Activated effector memory CD4-positive, alpha-beta T cell treated with anti-CD3 and anti-CD28 coated beads, Interleukin-2, amount 50 U/mL, for 16 hours (primary cell): Measurements from ENCODE around the gene LCLAT1.
A peak's percentile ranks its signal among the peaks of the same experiment; 100 is the strongest.

ENCODE experiments used
- DNase-seq: peaks from one replicate; pipeline ENCODE4 v3.0.0-alpha.2; 2020

LCLAT1 gene

GRCh38 chr2:30447149-30448045, at the start of gene LCLAT1:
Gene LCLAT1 (plus strand): TSS chr2:30447246. CDS start chr2:30525591, 78,345 bp downstream.
- peak; percentile 95 for DNase-seq

GRCh38 chr2:30398084-30398873, 48.8 kb upstream of the LCLAT1 start:
- no peak for DNase-seq

DNA sequence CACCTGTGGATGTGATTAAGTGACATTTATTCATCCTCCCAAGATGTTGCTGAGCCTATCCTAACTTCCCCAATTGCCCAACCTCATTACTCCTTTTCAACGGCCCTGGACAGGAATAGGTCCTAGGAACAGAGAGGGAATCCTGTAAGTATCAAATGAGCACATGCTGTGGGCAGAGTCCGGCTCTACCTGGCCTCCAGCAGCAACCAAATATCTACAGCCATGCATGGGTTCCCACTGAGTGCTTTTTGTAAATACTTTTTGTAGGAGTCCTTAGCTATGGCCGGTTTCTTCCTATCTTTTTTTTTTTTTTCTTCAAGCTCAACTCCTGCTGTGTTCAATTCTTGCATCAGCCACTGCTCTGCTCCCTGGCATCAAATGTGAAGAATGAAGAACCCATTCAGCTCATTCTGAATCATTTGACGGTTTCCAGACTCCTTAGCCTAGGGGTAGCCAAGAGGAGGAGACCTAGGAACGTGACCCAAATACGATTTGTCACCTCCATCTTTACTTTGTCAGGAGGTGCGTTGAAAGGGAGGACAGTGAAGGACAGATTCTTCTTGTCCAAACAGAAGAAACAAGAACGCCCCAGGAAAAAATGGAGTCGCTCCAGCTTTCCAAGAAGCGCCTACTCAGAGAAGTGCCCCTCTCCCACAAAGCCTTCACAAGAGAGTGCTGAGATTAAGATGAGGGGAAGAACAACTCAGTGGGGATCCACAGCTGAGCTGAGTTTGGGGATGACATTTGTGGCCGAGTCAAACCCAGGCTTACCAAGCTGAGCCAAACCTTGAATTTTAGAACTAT, 46.7 kb upstream of the LCLAT1 start:
- no peak for DNase-seq

GRCh38 chr2:30402441-30403182, 44.4 kb upstream of the LCLAT1 start:
- no peak for DNase-seq

DNA sequence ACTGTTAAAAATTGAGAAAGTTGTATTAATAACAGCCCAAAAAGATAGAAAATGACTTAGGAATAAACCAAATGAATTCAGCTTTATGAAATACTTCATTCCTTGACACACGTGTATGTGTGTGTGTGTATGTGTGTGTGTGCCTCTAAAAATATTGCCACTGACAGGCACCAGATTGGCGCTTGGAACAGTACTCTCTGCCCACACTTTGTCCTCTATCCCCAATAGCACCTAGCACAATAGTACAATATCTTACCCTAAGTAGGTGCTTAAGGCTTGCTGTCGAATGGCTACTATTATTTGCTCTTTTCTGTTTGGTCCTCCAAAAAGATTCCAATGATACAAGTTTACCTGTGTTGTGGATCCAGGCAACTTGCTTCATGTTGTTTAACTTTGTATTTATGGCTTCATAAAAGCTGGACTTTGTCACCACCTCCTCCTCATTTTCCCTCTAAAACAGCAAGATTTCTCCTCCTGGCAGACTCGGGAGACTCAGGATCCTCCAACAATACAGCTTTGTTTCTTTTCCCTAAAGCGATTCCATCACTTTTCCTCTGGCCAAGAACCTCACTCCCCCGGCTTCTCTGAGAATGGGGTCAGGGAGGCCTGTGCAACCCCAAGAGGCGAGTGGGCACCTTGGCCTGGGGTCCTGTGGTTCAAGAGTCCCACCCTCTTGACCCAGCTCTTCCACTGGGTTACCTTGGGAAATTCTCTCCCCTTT, 43.3 kb upstream of the LCLAT1 start:
- no peak for DNase-seq

- DNase-seq = no peak
Observed at GRCh38 chr2:30404319-30405259, 42.5 kb upstream of the LCLAT1 start.

- no peak for DNase-seq
Observed at GRCh38 chr2:30405260-30405605, 41.8 kb upstream of the LCLAT1 start.

GRCh38 chr2:30406853-30407252, 40.2 kb upstream of the LCLAT1 start:
- no peak for DNase-seq

DNA sequence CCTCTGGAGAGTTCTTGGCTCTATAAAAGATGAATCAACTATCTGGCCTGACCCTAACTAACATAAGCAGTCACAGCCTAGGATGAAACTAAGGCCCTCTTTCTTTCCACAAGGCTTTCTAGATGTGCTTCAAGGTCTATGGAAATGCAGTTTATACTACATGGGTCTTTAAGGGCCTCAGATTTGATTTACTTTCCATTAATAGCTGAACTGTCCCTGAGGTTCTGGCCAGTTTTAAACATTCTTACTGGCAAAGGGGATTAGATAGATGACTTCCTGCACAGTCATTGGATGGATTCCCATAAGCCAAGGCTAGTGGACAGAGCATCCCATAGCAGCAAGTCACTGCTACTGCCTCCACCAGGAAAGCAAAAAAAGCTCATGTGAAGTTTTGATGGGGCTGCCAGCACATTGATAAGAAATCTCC, 38.1 kb upstream of the LCLAT1 start:
- DNase-seq = no peak

GRCh38 chr2:30410217-30410616, 36.8 kb upstream of the LCLAT1 start:
- no peak for DNase-seq

DNA sequence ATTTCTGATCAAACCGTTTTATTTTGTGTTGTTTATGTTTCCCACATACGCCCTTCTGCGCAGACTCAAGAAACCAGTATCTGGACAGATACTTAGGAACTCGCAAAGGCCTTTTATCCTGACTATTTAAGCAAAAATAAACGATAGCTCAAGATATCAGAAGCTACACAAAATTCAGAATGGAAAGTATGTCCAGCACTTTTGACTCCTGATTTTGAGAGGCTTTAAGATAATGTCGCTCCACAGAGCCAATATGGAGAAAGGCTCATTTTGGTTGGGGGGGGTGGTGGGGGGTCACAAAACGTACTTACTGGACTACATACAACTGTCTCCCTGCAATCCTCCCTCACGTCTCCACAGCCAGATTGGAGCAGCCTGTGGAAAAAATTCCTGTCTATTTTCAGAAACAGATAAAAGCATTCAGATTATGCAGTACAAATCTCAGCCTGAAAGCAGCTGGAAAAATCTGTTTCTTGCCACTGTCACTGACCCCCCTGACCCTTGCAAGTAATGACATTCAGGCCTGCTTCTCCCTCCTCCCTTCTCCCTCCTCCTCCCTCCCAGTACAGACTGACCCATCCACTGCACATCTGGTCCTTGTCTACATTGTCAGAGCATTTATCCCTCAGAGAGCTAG, 34.9 kb upstream of the LCLAT1 start:
- no peak for DNase-seq

DNA sequence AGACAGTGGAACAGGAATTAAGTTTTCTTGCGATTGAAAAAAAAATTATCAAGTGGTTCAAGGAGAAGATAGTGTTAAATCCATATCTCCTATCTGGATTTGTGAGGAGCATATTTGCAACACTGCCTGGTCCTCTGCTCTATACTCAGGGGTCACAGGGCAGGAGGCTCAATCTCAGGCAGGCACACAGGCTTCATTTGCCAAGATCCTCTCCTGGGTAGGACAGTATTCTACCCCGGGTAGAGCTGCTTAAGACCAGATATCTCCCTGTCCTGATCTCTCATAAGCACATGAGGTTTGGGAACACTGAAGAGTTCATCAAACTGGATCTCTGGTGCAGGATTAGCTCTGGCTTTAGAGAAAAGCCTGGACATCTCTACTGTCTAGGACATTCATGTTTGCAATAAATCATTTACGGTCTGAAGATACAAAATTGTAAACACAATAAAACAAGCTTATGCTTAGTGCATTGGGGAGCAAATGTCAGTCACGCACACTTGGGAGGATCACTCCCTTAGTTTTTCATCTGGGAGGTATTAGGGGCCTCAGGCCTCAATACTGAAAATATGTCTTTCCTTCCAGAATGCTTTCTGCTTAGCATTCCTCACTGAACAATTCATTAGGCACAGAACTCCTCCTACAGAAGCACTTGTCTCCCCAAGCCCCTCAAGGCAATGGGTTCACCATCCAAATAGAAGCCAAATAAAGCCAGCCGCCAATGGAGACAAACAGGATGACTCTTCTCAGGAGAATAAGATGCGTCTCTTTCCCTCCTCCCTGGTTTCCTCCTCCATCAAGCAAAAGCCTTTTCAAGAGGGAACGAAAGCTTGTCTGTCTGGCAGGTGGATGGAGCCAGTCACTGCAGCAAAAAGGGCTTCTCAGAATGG, 34.1 kb upstream of the LCLAT1 start:
- no peak for DNase-seq

- no peak for DNase-seq
Observed at GRCh38 chr2:30414961-30415360, 32.1 kb upstream of the LCLAT1 start.

DNA sequence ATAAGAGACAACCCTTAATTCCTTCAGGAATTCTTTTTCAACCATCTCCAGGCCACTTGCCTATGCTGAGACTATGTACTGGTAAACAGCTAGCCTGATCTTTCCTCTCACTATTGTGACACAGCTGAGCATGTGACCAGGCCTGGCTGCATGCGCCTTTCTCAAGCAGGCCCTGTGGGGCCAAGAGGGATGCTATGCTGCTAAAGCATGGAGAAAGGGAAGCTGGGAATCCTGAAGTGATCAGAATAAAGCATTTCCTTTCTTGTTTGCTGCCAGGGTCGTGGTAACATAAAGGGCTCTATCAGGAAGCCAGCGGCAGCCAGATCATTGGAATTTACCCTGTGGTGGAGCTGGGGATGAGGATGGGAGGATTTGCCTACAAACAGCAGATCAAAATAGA, 29.8 kb upstream of the LCLAT1 start:
- DNase-seq = no peak

DNA sequence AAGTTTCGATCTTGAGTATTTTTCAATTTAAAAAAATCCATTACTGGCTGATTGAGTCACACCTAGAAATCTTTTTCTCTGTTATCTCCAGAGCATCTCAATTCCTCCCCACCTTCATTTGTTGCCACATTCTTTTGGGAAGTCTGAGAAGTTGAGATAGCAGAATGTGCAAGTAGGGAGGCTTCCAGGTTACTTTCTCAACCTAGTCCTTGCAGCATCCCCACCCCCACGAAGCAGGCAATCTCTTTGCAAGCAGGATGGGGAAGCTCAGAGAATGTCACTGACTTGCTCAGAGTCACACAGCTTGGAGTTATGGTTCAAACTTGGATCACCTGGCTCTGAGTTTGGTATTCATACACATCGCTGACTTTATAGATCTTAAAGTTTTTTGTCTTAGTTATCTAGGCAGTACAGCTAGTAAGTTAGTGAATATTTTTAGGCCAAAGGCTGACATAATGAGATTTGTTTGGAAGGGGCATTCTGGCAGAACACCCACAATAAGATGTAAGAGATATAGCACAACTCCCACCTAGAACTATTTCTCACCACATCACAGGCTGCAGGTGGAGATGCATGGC, 25.9 kb upstream of the LCLAT1 start:
- DNase-seq = no peak

DNA sequence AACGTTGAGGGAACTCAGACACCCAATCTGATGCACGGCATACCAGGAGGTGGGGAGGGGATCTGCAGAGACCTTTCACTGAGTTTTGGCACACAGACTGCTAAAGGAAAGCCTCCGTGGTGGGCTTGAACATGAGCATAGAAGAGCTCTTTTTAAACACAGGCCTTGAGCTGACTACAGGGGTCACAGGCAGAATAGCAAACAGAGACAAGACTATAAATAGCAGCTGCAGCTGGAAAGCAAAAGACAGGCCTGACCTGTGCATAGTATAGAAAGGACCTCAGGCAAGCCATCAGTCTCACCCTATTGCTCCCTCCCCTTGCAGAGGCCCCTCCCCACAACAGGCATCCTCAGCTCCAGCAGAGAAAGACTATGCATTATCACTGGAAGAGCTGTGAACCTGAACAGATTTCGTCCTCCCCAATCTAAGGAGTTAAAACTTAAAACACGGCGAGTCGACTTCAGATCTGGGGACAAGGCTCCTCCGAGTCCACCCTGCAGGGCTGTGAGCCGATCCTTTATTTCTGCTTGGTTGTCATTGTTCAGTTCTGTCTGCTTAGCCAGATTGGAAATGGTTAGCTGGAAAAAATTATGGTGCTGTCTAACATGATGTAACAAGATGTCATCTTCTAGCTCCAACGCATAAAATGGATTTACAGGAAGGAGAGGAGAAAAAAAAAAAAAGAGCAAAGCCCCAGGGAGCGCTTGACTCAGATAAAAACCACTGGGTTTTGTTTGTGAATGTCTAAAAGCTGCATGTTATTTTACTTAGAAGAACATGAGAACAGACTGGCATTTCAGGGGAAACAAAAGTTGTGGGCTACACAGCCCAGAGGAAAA, 25.2 kb upstream of the LCLAT1 start:
- peak; percentile 73 for DNase-seq

- peak; percentile 91 for DNase-seq
Observed at GRCh38 chr2:30422444-30423040, 24.5 kb upstream of the LCLAT1 start.
